ENCODE measurements around the gene GTF2H1. TPM values are rescaled to one million over a fixed set of nuclear protein-coding genes. Genes with fewer than 3 reads are reported as not detected.

GTF2H1 gene
- total and polyA plus RNA-seq, 3 donors from 2014 or later, result 79.2 to 111 (median 103) TPM

DNA sequence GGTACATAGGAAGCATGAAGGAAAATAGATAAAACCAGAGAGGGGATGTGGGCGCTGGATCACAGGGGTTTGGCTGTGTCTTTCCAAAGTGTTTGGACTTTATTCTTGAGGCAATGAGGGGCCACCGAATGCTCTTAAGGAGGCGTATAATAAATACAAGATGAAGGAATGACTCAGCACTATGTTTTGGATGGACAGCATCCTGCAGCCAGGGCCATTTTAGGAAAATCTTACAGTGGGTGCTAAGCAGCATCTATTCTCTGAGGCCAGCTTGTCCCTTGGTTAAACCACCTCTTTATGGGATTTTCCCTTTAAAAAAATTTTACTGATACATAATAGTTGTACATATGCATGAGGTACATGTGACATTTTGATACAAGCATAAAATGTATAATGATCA is 67.7 kb downstream of the GTF2H1 start:
- 93 to 94% methylated on average over 3 of the region's 3 CpGs for WGBS, 2 donors
- intact Hi-C loops (cut with DNase I; ENCODE audit: low total_unique reads), result no loop called here
- TF ChIP-seq CTCF (IDR thresholded peaks at IDR 0.05) (no peak), POLR2A (IDR thresholded peaks at IDR 0.05) (no peak)
- Histone ChIP-seq H3K27ac (no peak overlapping the region), H3K4me3 (no peak overlapping the region), H3K27me3 (no peaks in the 10 kb centered on the region), H3K4me1 (peaks cover 7% of the 10 kb centered on the region), H3K9me3 (no peaks in the 10 kb centered on the region), H3K36me3 (ENCODE audit: low read depth, missing control alignments) (no peaks in the 10 kb centered on the region)
- DNase-seq, result no peak

GRCh38 chr11:18392434-18393321 is 70.3 kb downstream of the GTF2H1 start:
- no peaks in the 10 kb centered on the region for H3K36me3 ChIP-seq (ENCODE audit: low read depth, missing control alignments)
- TF ChIP-seq POLR2A (IDR thresholded peaks at IDR 0.05) (no peak), CTCF (IDR thresholded peaks at IDR 0.05) (no peak)
- H3K27ac ChIP-seq, result no peak overlapping the region
- peak; percentile 20 for DNase-seq
- H3K9me3 ChIP-seq, result no peaks in the 10 kb centered on the region
- WGBS, 2 donors, result 81 to 86% methylated on average over 4 of the region's 4 CpGs
- intact Hi-C loops (cut with DNase I; ENCODE audit: low total_unique reads), result no loop called here
- no peak overlapping the region for H3K4me3 ChIP-seq
- H3K27me3 ChIP-seq, result no peaks in the 10 kb centered on the region
- peaks cover 14% of the 10 kb centered on the region for H3K4me1 ChIP-seq

GRCh38 chr11:18393581-18394274 is 71.4 kb downstream of the GTF2H1 start:
- 43 to 58% methylated on average over 22 of the region's 22 CpGs for WGBS, 2 donors
- peak; percentile 28 for DNase-seq
- intact Hi-C loops (cut with DNase I; ENCODE audit: low total_unique reads), result no loop called here
- peaks cover 14% of the 10 kb centered on the region for H3K4me1 ChIP-seq
- peak overlapping the region; percentile 90 to 91 for H3K27ac ChIP-seq
- no peaks in the 10 kb centered on the region for H3K27me3 ChIP-seq
- H3K9me3 ChIP-seq, result no peaks in the 10 kb centered on the region
- no peak for TF ChIP-seq CTCF (IDR thresholded peaks at IDR 0.05)
- no peak for TF ChIP-seq POLR2A (IDR thresholded peaks at IDR 0.05)
- peak overlapping the region; percentile 53 to 96 for H3K4me3 ChIP-seq
- no peaks in the 10 kb centered on the region for H3K36me3 ChIP-seq (ENCODE audit: low read depth, missing control alignments)

DNA sequence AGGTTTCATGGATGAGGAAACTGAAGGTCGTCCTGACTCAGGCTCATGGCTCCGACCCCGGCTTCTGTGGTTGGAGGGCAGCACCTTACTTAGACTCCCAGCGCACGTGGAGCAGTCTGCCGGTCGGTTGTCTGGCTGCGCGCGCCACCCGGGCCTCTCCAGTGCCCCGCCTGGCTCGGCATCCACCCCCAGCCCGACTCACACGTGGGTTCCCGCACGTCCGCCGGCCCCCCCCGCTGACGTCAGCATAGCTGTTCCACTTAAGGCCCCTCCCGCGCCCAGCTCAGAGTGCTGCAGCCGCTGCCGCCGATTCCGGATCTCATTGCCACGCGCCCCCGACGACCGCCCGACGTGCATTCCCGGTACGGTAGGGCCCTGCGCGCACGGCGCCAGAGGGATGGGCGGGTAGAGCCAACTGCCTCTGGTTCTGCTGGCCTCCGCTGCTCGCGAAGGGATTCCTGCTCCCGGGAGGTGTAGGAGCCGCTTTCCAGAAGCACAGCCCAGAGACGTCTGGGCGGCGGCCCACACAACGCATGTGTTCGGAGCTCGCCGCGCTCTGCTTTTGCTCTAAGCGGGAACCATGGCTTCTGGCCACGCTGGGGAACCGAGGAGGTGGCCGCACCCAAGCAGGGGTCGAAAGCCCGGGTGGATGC is 72.0 kb downstream of the GTF2H1 start, which contains the start of gene LDHA:
Gene LDHA, plus strand, starts transcription at position 289 of the 653 bp plus-strand sequence. CDS start 2,280 bp downstream, outside the sequence.
- 0 to 1% methylated on average over 1 to 42 of the region's 60 CpGs for WGBS, 2 donors
- Histone ChIP-seq H3K27me3 (no peaks in the 10 kb centered on the region), H3K4me3 (peak within 1 kb of the TSS; percentile 53 to 96), H3K36me3 (ENCODE audit: low read depth, missing control alignments) (no peaks in the 10 kb centered on the region), H3K27ac (peak within 1 kb of the TSS; percentile 90 to 91), H3K9me3 (no peaks in the 10 kb centered on the region), H3K4me1 (peaks cover 14% of the 10 kb centered on the region)
- DNase-seq, result peak; percentile 98
- intact Hi-C loops (cut with DNase I; ENCODE audit: low total_unique reads), result no loop called here
- TF ChIP-seq POLR2A (IDR thresholded peaks at IDR 0.05), result no peak
- peak in 1 of 3 experiments; percentile 4 for TF ChIP-seq CTCF (IDR thresholded peaks at IDR 0.05)

Measured in testis (tissue), 3 donors.